Medulla oblongata (tissue), 1 donor: ENCODE data around the gene ZNHIT2.

Experiments used
- DNase-seq: peaks from one replicate; pipeline ENCODE4 v3.0.0-alpha.2; 2015; ENCODE audit errors: extremely low spot score

The ZNHIT2 gene

DNA sequence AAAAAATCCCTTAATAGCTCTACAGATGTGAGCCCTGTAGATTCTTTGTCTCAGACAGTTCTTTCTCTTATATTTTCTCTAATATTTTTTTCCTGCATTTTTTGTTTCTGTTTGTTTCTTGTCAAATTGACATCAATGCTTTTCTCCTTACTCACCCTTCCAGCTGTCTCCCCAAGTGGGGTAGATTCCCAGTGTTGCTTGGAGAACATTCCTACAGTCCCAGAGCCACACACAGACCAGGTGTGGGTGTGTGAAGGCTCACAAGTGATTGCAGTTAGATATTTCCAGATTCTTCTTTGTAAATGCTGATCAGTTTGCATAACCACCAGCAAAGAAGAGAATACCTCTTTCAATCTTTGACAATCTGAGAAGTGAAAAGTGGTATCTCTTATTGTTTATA lies 14.0 kb downstream of the ZNHIT2 start:
- no peak for DNase-seq

DNA sequence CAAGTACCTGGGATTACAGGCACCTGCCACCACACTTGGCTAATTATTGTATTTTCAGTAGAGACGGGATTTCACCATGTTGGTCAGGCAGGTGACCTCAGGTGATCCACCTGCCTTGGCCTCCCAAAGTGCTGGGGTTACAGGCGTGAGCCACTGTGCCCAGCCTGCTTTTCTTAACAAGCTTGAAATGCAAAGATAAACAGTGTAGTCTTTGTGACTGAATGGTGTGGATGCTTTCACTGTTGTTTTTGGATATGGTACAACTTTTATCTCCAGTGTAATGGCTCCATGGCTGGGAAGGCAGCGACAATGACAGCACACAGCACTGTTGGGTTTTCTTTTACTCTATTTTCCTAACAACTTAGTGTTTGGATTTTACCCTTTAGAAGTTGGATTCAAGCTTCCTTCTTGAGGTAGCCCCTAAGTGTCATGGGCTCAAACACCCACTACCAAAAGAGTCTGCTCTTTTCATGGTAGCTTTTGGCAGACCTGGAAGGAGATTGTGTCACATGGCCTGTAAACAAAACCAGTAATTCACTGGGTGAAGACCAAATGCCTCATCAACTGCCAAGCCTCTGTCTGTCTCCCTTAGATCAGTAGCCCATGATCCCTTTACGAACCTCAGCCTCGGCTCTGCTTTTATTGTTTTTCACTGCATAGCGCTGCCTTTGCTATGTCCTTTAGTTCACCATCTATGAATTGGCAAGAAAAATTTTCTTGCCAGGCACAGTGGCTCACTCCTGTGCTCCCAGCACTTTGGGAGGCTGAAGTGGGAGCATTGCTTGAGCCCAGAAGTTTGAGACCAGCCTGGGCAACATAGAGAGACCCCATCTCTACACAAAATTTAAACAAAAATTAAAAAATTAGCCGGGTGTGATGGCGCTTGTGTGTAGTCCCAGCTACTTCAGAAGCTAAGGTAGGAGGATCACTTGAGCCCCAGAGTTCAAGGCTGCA lies 15.1 kb downstream of the ZNHIT2 start:
- peak; percentile 82 for DNase-seq

- no peak for DNase-seq
These were observed 16.7 kb downstream of the ZNHIT2 start for GRCh38 chr11:65100674-65101350.

- DNase-seq, result peak; percentile 20
These were observed 20.6 kb downstream of the ZNHIT2 start for GRCh38 chr11:65096926-65097325.

- DNase-seq, result peak; percentile 90
These were observed 21.3 kb downstream of the ZNHIT2 start, which contains the start of gene VPS51 for GRCh38 chr11:65095974-65096806. Gene VPS51, plus strand, starts transcription at chr11:65096214. Its CDS starts 37 bp downstream, at chr11:65096251.

GRCh38 chr11:65095427-65095826 lies 22.1 kb downstream of the ZNHIT2 start:
- DNase-seq, result peak; percentile 7

- DNase-seq, result peak; percentile 72
These were observed 26.9 kb downstream of the ZNHIT2 start for GRCh38 chr11:65090628-65091027.

GRCh38 chr11:65089621-65090020 lies 27.9 kb downstream of the ZNHIT2 start:
- DNase-seq, result no peak

- no peak for DNase-seq
These were observed 29.7 kb downstream of the ZNHIT2 start for GRCh38 chr11:65087827-65088226.

- no peak for DNase-seq
These were observed 30.3 kb downstream of the ZNHIT2 start for GRCh38 chr11:65087216-65087615.

GRCh38 chr11:65086809-65087208 lies 30.7 kb downstream of the ZNHIT2 start:
- no peak for DNase-seq

DNA sequence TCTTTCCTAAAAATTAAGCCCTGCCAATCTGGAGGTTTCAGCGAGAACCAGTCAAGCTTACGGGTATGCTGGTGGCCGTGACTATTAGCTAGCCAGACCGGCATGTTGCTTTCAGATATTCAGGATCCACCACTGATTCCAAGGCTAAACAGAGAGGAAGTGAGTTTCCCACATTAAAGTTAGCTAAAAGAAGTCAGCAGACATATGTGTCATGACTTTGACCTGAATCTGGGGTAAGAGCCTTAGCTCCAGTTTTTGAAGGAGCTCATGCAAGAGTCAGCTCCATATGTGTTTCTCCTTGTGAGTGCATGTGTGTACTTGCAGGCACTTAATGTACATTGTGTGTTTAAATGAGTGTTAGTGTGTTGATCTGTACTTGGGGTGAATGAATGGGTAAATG lies 32.1 kb downstream of the ZNHIT2 start:
- DNase-seq, result no peak

GRCh38 chr11:65084598-65085375 lies 32.7 kb downstream of the ZNHIT2 start:
- DNase-seq, result no peak

GRCh38 chr11:65083834-65084597 lies 33.5 kb downstream of the ZNHIT2 start, which contains the start of the genes CDCA5 and ZFPL1:
Gene CDCA5, minus strand, starts transcription at chr11:65084040. Its CDS starts 62 bp downstream, at chr11:65083978.
Gene ZFPL1, plus strand, starts transcription at chr11:65084222. Its CDS starts 477 bp downstream, at chr11:65084699.
- peak; percentile 97 for DNase-seq

GRCh38 chr11:65083134-65083833 lies 34.2 kb downstream of the ZNHIT2 start:
- no peak for DNase-seq

- DNase-seq, result no peak
These were observed 38.6 kb downstream of the ZNHIT2 start for GRCh38 chr11:65078786-65079342.

DNA sequence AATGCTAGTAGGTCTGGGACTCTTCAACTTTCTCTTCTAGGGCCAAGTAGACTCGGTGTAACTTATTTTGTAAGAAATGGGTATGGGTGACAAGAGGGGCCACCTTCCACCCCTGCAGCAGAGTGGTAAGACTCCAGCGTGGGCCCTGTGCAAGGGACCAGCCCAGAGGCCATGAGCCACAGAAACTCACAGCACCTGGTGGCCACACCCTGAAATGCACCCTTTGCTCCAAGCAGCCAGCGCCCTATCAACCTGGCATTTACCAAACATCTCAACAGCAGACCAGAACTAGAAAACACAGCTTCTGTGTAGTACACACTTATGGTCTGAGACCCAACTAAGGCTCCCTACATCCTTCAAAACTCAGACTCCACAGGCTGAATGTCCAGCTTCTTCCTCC lies 39.4 kb downstream of the ZNHIT2 start:
- DNase-seq, result no peak

GRCh38 chr11:65077451-65077850 lies 40.0 kb downstream of the ZNHIT2 start:
- DNase-seq, result no peak

- no peak for DNase-seq
These were observed 44.9 kb downstream of the ZNHIT2 start for GRCh38 chr11:65072631-65072966.
